Measurements from ENCODE around the gene CDH12. TPM values are rescaled to one million over a fixed set of nuclear protein-coding genes. Genes with fewer than 3 reads are reported as not detected.

CDH12 gene
- total RNA-seq, 4 donors from 2014 or later: 0.12 TPM; not detected in 3

- Histone ChIP-seq H3K27me3 (no peaks in the 10 kb centered on the region), H3K4me1 (no peaks in the 10 kb centered on the region), H3K36me3 (no peaks in the 10 kb centered on the region), H3K27ac (no peak overlapping the region), H3K4me3 (no peak overlapping the region), H3K9me3 (no peaks in the 10 kb centered on the region)
- 0% methylated on average over 1 of the region's 1 CpG; no CpG with 5 or more reads in 1 of the 2 donors for WGBS, 2 donors (ENCODE audit: low coverage in 1 of 2)
- no peak for ATAC-seq
- no peak for TF ChIP-seq POLR2A (IDR thresholded peaks at IDR 0.05)
- TF ChIP-seq CTCF (IDR thresholded peaks at IDR 0.05): no peak
- TF ChIP-seq POLR2AphosphoS5 (IDR thresholded peaks at IDR 0.05): no peak
- TF ChIP-seq EP300 (IDR thresholded peaks at IDR 0.05): no peak
Measured at GRCh38 chr5:21806943-21807342, 1046.2 kb downstream of the CDH12 start.

- no peak overlapping the region for H3K27ac ChIP-seq
- H3K36me3 ChIP-seq: no peaks in the 10 kb centered on the region
- TF ChIP-seq CTCF (IDR thresholded peaks at IDR 0.05) (no peak), POLR2AphosphoS5 (IDR thresholded peaks at IDR 0.05) (no peak), EP300 (IDR thresholded peaks at IDR 0.05) (no peak), POLR2A (IDR thresholded peaks at IDR 0.05) (no peak)
- no peaks in the 10 kb centered on the region for H3K9me3 ChIP-seq
- 73 to 96% methylated on average over 3 of the region's 3 CpGs for WGBS, 2 donors (ENCODE audit: low coverage in 1 of 2)
- H3K4me1 ChIP-seq: no peaks in the 10 kb centered on the region
- H3K4me3 ChIP-seq: no peak overlapping the region
- H3K27me3 ChIP-seq: no peaks in the 10 kb centered on the region
- ATAC-seq: no peak
Measured at GRCh38 chr5:21806271-21806670, 1046.9 kb downstream of the CDH12 start.

GRCh38 chr5:21802869-21803490 lies 1050.2 kb downstream of the CDH12 start:
- Histone ChIP-seq H3K9me3 (peaks cover 0 to 8% (median 0%) of the 10 kb centered on the region in 3 donors), H3K4me3 (no peak overlapping the region), H3K27ac (no peak overlapping the region), H3K36me3 (no peaks in the 10 kb centered on the region), H3K4me1 (no peaks in the 10 kb centered on the region), H3K27me3 (no peaks in the 10 kb centered on the region)
- 27 to 30% methylated on average over 3 to 4 of the region's 4 CpGs for WGBS, 2 donors (ENCODE audit: low coverage in 1 of 2)
- ATAC-seq: no peak
- TF ChIP-seq POLR2A (IDR thresholded peaks at IDR 0.05): no peak
- peak in 3 of 4 experiments; percentile 7 to 47 (median 10) for TF ChIP-seq CTCF (IDR thresholded peaks at IDR 0.05)

- Histone ChIP-seq H3K9me3 (peaks cover 0 to 8% (median 0%) of the 10 kb centered on the region in 3 donors), H3K27me3 (no peaks in the 10 kb centered on the region), H3K4me3 (no peak overlapping the region), H3K36me3 (no peaks in the 10 kb centered on the region), H3K4me1 (no peaks in the 10 kb centered on the region), H3K27ac (no peak overlapping the region)
- ATAC-seq: no peak
- TF ChIP-seq POLR2AphosphoS5 (IDR thresholded peaks at IDR 0.05) (no peak), EP300 (IDR thresholded peaks at IDR 0.05) (no peak), POLR2A (IDR thresholded peaks at IDR 0.05) (no peak), CTCF (IDR thresholded peaks at IDR 0.05) (no peak)
- WGBS, 2 donors (ENCODE audit: low coverage in 1 of 2): 81 to 96% methylated on average over 3 to 10 of the region's 10 CpGs
Measured at GRCh38 chr5:21802100-21802499, 1051.0 kb downstream of the CDH12 start.

- Histone ChIP-seq H3K27ac (no peak overlapping the region), H3K4me1 (no peaks in the 10 kb centered on the region), H3K36me3 (no peaks in the 10 kb centered on the region), H3K4me3 (no peak overlapping the region), H3K27me3 (no peaks in the 10 kb centered on the region), H3K9me3 (no peaks in the 10 kb centered on the region)
- ATAC-seq: no peak
- TF ChIP-seq POLR2A (IDR thresholded peaks at IDR 0.05) (no peak), CTCF (IDR thresholded peaks at IDR 0.05) (no peak), POLR2AphosphoS5 (IDR thresholded peaks at IDR 0.05) (no peak), EP300 (IDR thresholded peaks at IDR 0.05) (no peak)
- WGBS, 2 donors (ENCODE audit: low coverage in 1 of 2): 40 to 57% methylated on average over 2 of the region's 2 CpGs
Measured at GRCh38 chr5:21792748-21793147, 1060.4 kb downstream of the CDH12 start.

Measured in gastroesophageal sphincter (tissue), 4 donors.